Measurements from ENCODE around the gene STX5.
"Not testable (repeated sequence)": the region's sequence is repeated elsewhere in the genome, so short reads cannot be mapped to it uniquely, and the experiment has no call there.

STX5 gene

DNA sequence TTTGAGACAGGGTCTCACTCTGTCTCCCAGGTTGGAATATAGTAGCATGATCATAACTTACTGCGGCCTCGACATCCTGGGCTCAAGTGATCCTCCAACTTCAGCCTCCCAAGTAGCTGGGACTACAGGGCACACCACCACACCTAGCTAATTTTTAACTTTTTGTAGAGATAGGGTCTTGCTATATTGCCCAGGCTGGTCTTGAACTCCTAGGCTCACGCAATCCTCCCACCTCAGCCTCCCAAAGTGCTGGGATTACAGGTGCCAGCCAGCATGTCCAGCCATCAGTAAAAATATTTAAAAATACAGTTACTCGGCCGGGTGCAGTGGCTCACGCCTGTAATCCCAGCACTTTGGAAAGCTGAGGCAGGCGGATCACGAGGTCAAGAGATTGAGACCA, 3.7 kb downstream of the STX5 start:
- DNase-seq: not testable (repeated sequence)

DNA sequence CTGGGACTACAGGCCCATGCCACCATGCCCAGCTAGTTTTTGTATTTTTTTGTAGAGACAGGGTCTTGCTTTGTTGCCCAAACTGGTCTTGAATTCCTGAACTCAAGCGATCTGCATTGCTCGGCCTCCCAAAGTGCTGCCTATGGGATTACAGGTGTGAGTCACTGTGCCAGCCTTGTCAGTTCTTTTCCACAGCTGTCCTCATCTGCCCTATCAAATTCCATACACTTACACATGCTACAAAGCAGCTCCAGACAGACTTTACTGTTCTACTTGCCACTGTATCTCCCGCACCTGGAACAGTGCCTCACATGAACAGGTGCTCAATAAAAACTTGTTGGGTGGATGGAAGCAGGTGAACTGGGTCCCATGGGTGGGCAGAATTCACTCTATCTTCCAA, 8.2 kb downstream of the STX5 start:
- DNase-seq: no peak

- no peak for DNase-seq
Observed at GRCh38 chr11:62817129-62817528, 14.7 kb downstream of the STX5 start.

DNA sequence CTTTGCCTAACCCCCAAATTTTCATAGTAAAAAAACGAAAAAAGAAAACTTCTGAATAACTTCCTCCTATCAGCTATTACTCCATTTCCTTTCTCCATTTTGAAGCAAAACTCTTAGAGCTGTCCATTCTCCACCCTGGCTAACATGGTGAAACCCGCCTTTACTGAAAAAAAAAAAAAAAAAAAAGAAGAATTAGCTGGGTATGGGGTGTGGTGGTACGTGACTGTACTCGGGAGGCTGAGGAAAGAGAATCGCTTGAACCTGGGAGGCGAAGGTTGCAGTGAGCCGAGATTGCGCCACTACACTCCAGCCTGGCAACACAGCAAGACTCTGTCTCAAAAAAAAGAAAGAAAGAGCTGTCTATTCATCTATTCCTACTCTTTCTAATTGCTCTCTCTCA, 15.3 kb downstream of the STX5 start:
- DNase-seq: no peak

DNA sequence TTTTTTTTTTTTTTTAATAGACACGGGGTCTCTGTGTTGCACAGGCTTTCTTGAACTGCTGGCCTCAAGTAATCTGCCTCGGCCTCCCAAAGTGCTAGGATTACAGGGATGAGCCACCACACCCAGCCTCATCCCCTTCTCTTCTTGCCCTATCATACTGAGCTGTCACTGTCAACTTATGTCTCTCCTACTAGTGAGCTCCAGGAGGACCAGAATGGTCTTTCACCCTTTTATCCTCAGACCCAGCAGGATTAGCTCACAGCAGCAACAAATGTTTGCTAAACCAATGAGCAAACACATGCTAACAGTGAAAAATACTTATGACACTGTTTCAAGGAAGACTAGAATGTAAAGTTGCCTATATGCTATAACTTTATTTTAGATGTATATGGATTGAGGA, 20.2 kb downstream of the STX5 start:
- no peak for DNase-seq

- no peak for DNase-seq
Observed at GRCh38 chr11:62810748-62811147, 21.1 kb downstream of the STX5 start.

DNA sequence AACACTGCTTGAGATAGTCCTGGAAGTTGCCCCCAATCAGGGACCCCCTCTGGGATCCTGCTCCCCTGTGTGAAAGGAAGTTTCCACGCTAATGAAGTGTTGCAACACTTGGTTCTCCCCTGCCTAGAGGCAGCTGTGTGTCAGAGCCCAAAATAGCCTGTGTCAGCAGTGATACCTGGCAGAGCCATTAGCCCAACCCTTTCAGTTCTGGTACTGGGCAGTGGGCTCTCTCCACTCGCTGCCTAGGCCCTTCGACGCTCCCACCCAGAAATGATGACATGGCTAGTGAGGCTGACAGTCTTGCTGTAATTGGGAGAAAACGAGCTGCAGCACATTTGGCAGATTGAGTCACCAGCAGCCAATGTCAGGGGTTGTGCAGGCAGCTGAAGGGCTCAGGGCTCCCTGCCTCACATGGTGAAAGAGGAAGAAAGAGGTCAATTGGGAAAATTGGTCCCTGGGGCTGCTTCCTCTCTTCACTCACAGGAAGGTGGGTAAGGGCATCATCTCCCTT, 25.2 kb downstream of the STX5 start:
- DNase-seq: no peak

GRCh38 chr11:62805961-62806441, 25.9 kb downstream of the STX5 start:
- no peak for DNase-seq

DNA sequence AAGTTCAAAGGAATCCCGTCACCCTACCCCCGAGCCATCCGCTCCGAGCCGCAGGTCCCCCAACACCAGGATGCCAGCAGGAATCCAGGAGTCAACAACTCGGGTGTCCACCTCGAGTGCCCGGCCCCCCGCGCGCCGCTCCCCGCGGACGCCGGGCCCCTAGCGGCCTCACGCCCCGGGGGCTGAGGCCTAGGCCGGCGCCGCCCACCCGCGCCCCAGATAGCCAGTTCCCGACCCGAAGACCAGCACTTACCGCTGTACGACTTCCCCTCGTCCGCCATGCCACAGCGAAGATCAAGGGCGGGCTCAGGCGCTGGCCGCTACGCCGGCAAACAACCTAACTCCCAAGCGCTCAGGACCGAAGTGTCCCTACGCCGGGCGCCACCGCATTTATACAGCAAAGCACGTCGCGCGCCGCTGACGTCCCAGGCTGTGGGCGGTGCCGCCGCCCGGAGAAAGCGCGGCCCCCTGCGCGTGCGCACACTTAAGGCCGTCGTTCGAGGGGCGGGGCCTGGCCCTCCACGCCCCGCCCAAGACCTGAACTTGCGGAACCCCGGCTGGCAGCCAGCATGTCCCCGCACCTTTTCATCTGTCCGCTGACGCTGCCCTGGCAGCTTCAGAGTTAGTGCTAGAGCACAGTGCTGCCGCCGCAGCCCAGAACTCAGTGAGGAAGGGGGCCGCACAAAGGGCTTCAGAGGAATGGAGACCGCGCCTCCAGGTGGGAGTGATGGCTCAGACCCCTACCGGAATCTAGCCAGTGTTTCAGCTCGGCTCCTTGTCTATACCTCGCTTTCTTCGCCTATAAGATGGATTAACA, 26.6 kb downstream of the STX5 start, which contains the start of gene NXF1:
Gene NXF1, minus strand, starts transcription at position 365 of the 817 bp plus-strand sequence. Its CDS starts 84 bp downstream, at position 281.
- DNase-seq: peak; percentile 88

- DNase-seq: peak; percentile 8
Observed at GRCh38 chr11:62804310-62805075, 27.4 kb downstream of the STX5 start.

- DNase-seq: no peak
Observed at GRCh38 chr11:62801071-62801470, 30.8 kb downstream of the STX5 start.

DNA sequence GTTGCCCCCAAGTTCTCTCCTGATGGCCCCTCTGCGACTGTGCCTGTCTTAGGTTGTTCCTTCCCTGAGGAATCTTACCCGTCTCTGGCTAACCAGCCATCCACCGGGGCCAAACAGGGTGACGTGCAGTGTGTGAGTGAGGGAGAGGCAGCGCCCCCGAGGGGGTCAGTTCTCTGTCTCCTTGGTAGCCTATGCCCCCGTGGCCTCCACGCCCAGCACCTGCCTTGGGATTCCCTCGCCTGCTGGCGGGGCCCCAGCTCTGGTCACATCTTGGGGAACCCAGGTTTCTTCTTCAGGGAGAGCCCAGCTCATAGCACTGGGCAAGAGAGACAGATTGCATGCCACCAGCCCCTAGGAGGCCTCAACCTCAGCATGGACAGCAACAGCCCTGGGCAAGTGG, 32.4 kb downstream of the STX5 start:
- DNase-seq: no peak

DNA sequence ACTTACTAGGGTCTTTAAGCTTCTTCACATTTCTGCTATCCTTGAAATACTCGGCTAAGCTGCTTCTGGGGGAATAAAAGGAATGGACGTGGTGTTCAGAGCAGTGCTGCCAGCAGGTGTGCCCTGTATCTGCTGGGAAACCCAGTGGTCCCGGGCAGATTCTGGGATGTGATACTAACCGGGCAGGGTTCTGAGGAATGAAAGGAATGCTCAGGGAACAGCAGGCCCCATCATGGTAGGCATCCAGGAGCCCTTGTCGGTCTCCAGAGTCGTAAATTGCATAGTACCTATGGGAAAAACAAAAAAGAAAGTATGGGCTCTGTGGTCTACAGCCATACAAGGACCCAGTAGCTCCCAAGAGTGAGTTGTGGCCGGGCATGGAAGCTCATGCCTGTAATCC, 35.6 kb downstream of the STX5 start:
- no peak for DNase-seq

- DNase-seq: no peak
Observed at GRCh38 chr11:62794201-62794775, 37.6 kb downstream of the STX5 start.

- DNase-seq: no peak
Observed at GRCh38 chr11:62792202-62792575, 39.7 kb downstream of the STX5 start.

- DNase-seq: peak; percentile 68
Observed at GRCh38 chr11:62791501-62792201, 40.2 kb downstream of the STX5 start, which contains the start of gene TMEM223. TSS of gene TMEM223 (minus strand) at chr11:62792006. CDS start at chr11:62791994, 12 bp downstream.

- no peak for DNase-seq
Observed at GRCh38 chr11:62789576-62789975, 42.3 kb downstream of the STX5 start.

GRCh38 chr11:62788991-62789390, 42.9 kb downstream of the STX5 start:
- DNase-seq: no peak

GRCh38 chr11:62787005-62787759, 44.7 kb downstream of the STX5 start, which contains the start of gene TMEM179B:
TSS of gene TMEM179B (plus strand) at chr11:62787402. CDS start at chr11:62787432, 30 bp downstream.
- DNase-seq: peak; percentile 85

GRCh38 chr11:62786318-62787004, 45.4 kb downstream of the STX5 start:
- DNase-seq: peak; percentile 68

DNA sequence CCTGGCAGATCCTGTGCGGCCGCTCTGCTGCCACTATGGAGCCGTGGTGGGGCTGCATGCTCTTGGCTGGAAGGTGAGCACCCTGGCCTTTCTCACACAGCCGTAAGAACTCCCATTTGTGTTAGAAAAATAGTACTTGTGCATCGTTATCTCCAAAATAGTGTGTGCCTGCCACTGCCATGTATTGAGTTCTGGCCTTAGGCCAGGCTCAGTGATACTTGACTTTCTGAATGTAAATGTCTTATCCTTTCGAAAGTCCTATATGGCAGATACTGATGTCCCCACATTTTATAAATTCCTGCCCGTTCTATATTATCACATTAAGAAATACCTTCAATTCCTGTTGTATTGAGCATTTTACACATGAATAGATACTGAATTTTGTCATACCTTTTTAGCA, 49.1 kb downstream of the STX5 start:
- DNase-seq: no peak

Data from kidney glomerular epithelial cell (primary cell).